Measurements from ENCODE around the gene YBEY. TPM values are rescaled to one million over a fixed set of nuclear protein-coding genes. Genes with fewer than 3 reads are reported as not detected.
A peak's percentile ranks its signal among the peaks of the same experiment; 100 is the strongest.

YBEY gene
- total RNA-seq, 1 donor from 2014 or later: 10.6 TPM

DNA sequence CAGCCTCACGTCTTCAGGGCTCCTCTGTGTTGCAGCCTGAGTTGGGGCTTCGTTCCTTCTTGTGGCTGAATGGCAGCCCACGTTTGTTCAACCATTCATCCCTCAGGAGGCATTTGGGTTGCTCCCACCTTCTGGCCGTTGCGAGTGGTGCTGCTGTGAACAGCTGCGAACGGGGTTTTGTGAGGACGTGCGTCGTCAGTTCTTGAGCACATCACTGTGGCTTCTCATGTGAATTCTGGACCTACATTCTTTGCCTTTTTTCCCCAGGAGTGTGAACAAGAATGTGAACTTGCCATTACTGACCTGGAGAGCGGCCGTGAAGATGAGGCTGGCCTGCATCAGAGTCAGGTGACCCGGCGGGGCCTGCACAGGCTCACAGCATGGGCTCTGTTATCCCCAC is 59.7 kb downstream of the YBEY start:
- peaks cover 3% of the 10 kb centered on the region for H3K4me1 Mint-ChIP-seq (ENCODE audit: low read depth)
- DNase-seq (ENCODE audit: low spot score): no peak
- no peaks in the 10 kb centered on the region for H3K9me3 Mint-ChIP-seq (ENCODE audit: low read depth)
- H3K36me3 Mint-ChIP-seq (ENCODE audit: low read depth): peaks cover 22% of the 10 kb centered on the region
- H3K4me3 Mint-ChIP-seq (ENCODE audit: unreplicated experiment): no peak overlapping the region
- TF ChIP-seq, protein P1, sequence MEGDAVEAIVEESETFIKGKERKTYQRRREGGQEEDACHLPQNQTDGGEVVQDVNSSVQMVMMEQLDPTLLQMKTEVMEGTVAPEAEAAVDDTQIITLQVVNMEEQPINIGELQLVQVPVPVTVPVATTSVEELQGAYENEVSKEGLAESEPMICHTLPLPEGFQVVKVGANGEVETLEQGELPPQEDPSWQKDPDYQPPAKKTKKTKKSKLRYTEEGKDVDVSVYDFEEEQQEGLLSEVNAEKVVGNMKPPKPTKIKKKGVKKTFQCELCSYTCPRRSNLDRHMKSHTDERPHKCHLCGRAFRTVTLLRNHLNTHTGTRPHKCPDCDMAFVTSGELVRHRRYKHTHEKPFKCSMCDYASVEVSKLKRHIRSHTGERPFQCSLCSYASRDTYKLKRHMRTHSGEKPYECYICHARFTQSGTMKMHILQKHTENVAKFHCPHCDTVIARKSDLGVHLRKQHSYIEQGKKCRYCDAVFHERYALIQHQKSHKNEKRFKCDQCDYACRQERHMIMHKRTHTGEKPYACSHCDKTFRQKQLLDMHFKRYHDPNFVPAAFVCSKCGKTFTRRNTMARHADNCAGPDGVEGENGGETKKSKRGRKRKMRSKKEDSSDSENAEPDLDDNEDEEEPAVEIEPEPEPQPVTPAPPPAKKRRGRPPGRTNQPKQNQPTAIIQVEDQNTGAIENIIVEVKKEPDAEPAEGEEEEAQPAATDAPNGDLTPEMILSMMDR (IDR thresholded peaks at IDR 0.05): no peak
- no peaks in the 10 kb centered on the region for H3K27me3 Mint-ChIP-seq (ENCODE audit: low read depth)
- no peak overlapping the region for H3K27ac Mint-ChIP-seq (ENCODE audit: unreplicated experiment)

DNA sequence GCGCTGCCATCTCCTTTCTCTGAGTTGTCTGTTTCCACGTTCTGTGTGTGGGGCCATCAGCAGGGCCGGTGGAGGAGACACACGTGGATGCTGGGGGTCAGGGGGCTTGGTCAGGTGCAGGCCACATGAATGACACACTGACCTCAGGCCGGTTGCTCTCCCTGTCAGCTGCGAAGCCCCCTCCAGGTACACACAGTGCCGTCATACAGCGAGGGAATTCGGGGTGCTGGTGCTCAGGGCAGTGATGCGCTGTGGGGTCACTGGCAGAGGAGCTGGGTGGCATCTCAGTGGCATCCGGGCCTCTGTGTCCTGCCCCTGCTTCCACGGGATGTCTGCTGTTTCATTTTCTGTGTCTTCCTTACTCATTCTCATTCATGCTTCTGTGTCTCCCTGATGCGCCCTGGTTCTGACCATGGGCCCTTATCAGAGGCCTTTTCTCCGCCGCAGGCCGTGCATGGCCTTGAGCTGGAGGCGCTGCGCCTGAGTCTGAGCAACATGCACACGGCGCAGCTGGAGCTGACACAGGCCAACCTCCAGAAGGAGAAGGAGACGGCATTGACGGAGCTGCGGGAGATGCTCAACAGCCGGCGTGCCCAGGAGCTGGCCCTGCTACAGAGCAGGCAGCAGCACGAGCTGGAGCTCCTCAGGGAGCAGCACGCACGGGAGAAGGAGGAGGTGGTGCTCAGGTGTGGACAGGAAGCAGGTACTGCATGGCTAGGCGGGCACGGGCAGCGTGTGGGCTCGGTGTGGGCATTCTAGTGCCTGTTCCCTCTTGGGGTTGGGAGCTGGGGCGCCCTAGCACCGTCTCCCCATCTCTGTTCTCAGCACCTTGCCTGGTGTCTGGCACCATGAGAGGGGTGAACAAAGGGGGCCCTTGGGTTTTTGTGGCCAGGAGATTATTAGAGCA is 60.4 kb downstream of the YBEY start:
- peaks cover 27% of the 10 kb centered on the region for H3K36me3 Mint-ChIP-seq (ENCODE audit: low read depth)

DNA sequence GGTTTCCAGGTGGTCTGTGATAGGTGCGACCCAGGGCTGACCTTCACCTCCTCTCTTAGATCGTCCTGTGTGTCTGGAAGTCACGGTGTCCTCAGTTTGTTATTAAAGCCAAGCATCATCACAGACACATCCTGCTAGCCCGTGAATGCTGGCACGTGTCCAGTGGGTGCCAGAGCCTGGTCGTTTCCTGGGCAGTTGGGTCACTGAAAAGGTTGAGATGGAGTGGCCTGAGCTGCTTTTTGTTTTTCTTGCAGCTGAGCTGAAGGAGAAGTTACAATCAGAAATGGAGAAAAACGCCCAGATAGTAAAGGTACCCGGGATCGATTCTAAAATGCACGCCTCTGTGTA is 61.0 kb downstream of the YBEY start:
- Mint-ChIP-seq H3K4me3 (ENCODE audit: unreplicated experiment) (no peak overlapping the region), H3K27ac (ENCODE audit: unreplicated experiment) (no peak overlapping the region), H3K9me3 (ENCODE audit: low read depth) (no peaks in the 10 kb centered on the region), H3K27me3 (ENCODE audit: low read depth) (no peaks in the 10 kb centered on the region), H3K36me3 (ENCODE audit: low read depth) (peaks cover 27% of the 10 kb centered on the region), H3K4me1 (ENCODE audit: low read depth) (no peaks in the 10 kb centered on the region)
- DNase-seq (ENCODE audit: low spot score): no peak
- TF ChIP-seq, protein P1 (IDR thresholded peaks at IDR 0.05): no peak

More for the DNA sequence above, 60.4 kb downstream of the YBEY start:
- TF ChIP-seq, protein P1 (IDR thresholded peaks at IDR 0.05): no peak
- no peak for DNase-seq (ENCODE audit: low spot score)
- H3K27me3 Mint-ChIP-seq (ENCODE audit: low read depth): no peaks in the 10 kb centered on the region
- peak overlapping the region; percentile 61 for H3K27ac Mint-ChIP-seq (ENCODE audit: unreplicated experiment)
- H3K4me3 Mint-ChIP-seq (ENCODE audit: unreplicated experiment): no peak overlapping the region
- no peaks in the 10 kb centered on the region for H3K4me1 Mint-ChIP-seq (ENCODE audit: low read depth)
- H3K9me3 Mint-ChIP-seq (ENCODE audit: low read depth): no peaks in the 10 kb centered on the region

Other genes with a start within 250 kb of the YBEY start
- gene COL6A2, start 188.2 kb upstream of the YBEY start, total RNA-seq: 1,314 to 1,671 TPM (median 1,646 TPM) in 3 replicates
- 1.7 to 4.1 TPM (median 1.7 TPM) in 3 replicates for gene FTCD, start 130.8 kb upstream of the YBEY start, total RNA-seq
- gene SPATC1L, start 101.9 kb upstream of the YBEY start, total RNA-seq: 14.0 to 18.5 TPM (median 14.1 TPM) in 3 replicates
- 93.2 to 110 TPM (median 107 TPM) in 3 replicates for gene LSS, start 57.6 kb upstream of the YBEY start, total RNA-seq
- gene MCM3AP, start 731 bp upstream of the YBEY start, total RNA-seq: 86.4 to 106 TPM (median 87.2 TPM) in 3 replicates
- gene C21orf58, start 37.5 kb downstream of the YBEY start, total RNA-seq: 5.0 to 13.9 TPM (median 5.6 TPM) in 3 replicates
- gene PCNT, start 37.8 kb downstream of the YBEY start, total RNA-seq: 29.9 to 41.0 TPM (median 37.3 TPM) in 3 replicates
- gene DIP2A, start 172.5 kb downstream of the YBEY start, total RNA-seq: 27.9 to 37.0 TPM (median 30.3 TPM) in 3 replicates

All from chondrocyte (in vitro differentiated cells).